ENCODE measurements around the gene SMC3.

- TF ChIP-seq CTCF (IDR thresholded peaks at IDR 0.05) (no peak), POLR2AphosphoS5 (IDR thresholded peaks at IDR 0.05) (no peak)
Measured at GRCh38 chr10:110617425-110618229, 50.1 kb downstream of the SMC3 start.
